HG02678 (cell line): ENCODE data around the gene PDZRN3.
"Not testable (repeated sequence)": the region's sequence is repeated elsewhere in the genome, so short reads cannot be mapped to it uniquely, and the experiment has no call there.

Experiments used
- ATAC-seq: cut with Tn5 transposase; IDR thresholded peaks from one replicate; pipeline ENCODE4 v1.9.1; 2021; ENCODE audit warnings: mild to moderate bottlenecking, moderate library complexity; ENCODE audit not compliant: unreplicated experiment

PDZRN3 gene

GRCh38 chr3:73597476-73597875 lies 27.3 kb downstream of the PDZRN3 start:
- ATAC-seq, result no peak

GRCh38 chr3:73592154-73593144 lies 32.3 kb downstream of the PDZRN3 start:
- no peak for ATAC-seq

DNA sequence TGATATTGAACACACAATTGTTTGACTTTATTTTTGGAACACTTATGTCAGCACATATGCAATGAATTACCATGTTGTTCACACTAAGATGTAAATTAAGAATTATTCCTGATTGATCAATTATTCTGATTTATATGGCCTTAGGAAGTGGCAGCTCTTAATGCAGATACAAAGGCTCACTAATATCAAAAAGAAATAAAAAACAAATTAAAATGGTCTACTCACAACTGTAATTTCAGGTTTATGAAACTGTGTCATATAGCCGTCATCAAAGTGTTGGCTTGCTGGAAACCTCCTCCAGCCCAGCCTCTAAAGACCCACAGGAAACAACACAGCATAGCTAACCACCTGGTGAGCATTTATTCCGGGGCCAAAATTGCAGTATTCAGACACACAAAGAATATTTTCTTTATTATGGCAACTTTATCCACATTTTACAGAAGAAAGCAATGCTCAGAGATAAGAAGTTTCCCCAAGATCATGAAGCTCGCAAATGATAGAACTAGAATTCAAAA lies 33.4 kb downstream of the PDZRN3 start:
- ATAC-seq, result no peak

DNA sequence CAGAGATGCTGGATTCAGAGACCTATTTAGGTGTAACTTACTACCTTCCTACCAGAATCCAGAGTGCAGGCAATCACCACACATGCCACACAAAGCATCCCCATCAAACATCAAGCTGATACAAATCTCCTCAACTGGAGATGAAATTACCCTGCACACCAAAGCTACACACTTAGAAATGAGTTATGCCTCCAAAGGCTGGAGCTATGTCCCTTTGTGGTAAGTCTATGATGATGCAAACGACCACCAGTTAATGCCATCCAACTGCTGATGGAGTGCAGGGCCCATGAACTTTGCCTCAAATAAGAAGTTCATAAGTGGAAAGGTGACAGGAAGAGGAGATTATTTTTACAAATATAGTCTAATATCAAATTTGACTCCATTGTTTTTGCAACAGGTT lies 38.1 kb downstream of the PDZRN3 start:
- no peak for ATAC-seq

- ATAC-seq, result no peak
These were observed 38.6 kb downstream of the PDZRN3 start for GRCh38 chr3:73586190-73586589.

DNA sequence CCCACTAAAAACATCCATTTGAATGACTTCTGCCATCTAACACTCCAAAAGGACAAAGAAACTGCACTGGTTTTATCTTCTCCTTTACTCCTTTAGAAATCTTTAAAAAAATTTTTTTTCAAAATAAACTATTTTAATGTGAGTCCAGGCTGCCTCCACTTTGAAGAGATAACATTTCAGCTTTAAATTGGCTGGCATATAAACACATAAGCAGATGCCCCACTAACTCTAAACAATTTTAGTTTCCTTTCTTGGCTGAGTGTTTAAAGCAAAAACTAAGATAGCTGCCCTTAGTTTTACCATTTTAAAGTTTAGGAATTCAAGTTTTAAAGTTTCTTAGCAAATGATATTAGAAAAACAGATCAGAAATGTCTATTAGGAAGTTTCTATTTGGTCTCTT lies 39.9 kb downstream of the PDZRN3 start:
- no peak for ATAC-seq

DNA sequence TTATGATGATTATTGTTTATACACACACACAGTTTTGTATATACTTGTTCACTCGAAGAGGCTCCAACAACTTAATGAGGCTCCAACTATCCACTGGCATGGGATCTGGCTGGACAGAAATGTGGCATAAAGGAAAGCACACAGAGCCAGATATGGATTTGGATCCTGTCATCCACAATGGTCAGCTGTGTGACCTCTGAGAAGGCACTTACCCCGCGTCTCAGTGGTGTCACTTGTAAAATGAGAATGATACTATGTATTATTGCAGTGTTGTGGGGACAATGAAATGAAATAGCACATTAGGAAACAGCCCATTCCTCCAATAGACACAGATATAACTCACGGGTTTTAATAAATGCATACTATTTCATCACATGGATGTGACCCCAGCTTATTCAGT lies 42.2 kb downstream of the PDZRN3 start:
- no peak for ATAC-seq

DNA sequence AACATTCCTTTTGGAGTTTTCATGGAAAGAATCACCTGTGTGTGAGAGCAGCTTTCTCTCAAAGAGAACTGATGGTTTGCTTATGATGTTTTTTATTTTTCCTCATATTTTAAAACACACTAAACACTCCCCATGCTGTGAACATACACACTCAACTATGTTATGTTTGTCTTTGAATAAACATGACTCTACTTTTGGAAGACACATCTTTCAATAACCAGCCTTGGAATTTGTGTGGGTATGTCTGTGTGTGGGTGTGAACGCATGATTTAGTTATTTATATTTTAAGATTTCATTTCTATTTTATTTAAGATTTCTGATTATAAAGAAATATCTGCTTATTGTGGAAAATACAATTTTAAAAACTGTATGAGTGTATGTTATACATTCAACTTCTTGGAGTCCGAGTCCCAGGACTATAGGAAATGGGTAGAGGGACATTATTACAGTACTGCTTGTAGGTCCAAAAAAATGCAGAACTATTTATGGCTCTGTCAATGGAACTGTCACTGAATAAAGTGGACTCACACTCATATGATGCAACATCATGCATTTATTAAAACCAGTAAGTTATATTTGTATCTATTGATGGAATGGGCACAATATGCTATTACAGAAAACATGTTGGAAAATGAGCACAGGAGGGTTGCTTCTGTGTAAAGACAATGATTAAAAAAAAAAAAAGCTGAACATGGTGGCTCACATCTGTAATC lies 43.5 kb downstream of the PDZRN3 start:
- no peak for ATAC-seq

DNA sequence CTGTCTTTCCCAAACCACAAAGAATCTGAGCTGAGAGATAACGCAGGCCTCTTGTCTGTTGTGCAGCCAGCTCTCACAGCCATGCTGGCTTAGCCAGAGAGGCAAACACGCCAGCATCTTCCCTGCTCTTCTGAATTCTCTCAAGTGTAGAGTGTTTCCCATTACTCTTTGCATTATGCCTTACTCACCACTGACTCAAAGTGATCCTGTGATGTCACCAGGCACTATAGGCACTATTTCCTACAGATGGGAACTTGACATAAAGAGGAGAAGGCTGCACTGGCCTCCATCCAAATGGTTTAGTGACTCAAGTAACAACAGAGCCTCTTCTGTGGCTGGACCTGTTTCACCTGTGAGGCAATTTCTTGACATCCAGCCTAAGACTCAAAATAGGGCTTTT lies 44.4 kb downstream of the PDZRN3 start:
- no peak for ATAC-seq

DNA sequence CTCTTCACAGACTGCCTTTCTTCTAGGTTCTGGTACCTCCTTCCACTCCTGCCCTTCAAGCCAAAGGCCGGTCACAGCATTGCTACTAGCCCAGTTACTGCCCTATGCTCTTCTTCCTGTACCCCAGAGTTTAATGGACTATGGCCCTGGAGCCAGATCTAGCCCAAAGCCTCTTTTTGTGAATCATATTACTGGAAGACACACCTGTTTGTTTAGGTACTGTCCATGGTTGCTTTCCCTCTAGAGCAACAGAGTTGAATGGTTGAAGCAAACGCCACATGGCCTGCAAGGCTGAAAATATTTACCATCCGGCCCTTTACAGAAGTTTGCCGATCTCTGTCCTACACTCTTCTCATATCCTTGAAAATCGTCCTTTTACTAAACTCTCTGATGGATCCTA lies 47.0 kb downstream of the PDZRN3 start:
- ATAC-seq, result no peak

GRCh38 chr3:73576999-73577461 lies 47.7 kb downstream of the PDZRN3 start:
- ATAC-seq, result no peak

DNA sequence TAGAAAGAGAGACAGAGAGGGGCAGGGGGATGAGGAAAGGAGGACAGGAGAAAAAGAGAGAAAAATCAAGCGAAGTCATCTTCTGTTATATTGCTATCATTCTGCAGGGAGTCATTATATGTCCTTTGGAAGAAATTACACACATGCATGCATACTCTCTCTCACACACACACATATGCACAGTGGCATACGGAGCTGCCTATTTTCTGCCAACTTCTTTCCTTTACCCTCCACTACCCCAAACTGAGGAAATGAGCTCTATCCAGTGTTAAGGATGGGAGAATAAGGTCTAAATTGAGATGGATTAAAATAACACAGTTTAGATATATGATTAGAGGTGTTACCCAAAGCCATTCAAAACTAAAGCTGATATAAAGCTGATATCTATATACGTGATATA lies 48.8 kb downstream of the PDZRN3 start:
- ATAC-seq, result no peak

- ATAC-seq, result no peak
These were observed 49.2 kb downstream of the PDZRN3 start for GRCh38 chr3:73575519-73575918.

DNA sequence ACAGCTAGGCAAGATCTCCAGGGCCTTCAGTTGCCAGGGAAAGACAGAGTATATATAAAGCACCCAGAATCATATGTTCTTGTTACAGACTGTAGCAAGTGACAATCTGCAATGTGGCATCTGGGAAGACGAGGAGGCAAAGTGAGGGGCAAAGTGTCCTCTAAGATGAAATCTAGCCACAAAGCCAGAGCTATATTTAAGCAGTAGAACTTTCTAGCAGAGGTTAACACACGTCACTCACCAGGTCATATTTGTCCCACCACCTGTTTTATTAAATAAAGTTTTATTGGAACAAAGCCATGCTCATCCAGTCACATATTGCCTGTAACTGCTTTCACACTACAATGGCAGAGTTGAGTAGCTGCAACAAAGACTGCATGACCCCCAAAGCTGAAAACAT lies 51.5 kb downstream of the PDZRN3 start:
- ATAC-seq, result no peak

DNA sequence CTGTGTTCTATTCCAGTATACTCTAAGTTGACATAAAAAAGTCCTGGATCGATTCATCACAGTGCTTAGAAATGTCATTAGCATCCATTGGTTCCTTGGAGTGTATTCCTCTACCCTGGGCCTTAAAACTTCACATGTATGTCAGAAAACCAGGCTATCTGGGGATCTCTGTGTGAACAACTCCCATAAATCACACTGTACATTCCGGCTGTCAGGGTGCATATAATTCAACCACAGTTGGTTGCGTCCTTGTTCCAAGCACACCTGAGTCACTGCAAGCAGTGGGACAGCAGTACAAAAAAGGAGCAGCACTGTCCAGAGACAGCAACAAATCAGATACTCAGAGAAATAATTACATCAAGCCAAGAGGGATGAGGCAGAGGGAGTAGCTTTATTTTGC lies 52.4 kb downstream of the PDZRN3 start:
- ATAC-seq, result no peak

DNA sequence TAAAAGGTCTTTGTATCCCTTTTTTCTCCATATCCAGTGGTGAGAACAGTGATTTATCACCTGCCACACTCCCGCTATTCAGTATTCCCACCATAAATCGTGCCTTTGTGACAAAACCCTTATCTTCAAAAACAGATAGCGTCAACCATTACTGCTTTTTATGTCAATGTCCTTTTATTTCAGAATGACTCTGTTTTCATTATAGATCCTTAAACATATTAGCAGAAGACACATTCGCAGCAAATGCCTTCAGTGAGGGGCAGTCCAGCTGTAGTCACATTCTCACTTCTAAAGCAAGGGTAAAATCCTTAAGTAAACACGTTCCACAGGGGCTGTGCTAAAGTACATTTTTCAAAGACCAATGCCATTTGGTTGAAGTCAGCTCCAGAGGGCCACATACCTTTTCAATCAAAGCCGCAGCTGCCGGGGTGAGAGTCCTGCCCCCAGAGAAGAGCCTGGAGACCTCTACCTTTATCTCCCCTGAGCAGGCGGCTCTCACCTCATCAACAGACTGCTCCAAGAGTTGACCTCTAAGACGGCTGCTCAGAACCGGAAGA lies 53.4 kb downstream of the PDZRN3 start:
- no peak for ATAC-seq

DNA sequence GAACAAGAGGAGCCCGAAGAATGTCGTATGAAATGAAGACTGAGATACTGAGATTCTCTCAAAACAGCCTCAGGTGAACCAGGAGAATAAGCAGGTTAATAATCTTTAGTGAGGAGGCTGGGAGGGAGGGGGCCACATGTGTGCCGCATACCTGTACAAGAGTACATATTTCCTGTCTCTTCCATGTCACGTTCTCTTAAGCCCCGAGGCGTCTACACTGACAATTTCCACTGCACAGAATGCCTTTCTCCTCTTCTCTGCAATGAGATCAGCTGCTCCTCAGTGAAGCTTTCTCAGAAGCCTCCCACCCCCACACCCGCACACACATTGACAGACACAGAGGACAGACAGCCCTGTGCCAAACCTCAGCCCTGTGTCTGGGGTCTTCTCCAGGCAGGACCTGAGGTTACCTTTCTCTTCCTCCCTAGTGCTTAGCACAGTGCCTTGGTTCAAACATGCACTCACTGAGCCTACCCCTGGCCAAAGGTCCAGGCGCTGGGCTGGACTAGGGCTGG lies 55.4 kb downstream of the PDZRN3 start:
- no peak for ATAC-seq

GRCh38 chr3:73568371-73568862 lies 56.3 kb downstream of the PDZRN3 start:
- ATAC-seq, result no peak

DNA sequence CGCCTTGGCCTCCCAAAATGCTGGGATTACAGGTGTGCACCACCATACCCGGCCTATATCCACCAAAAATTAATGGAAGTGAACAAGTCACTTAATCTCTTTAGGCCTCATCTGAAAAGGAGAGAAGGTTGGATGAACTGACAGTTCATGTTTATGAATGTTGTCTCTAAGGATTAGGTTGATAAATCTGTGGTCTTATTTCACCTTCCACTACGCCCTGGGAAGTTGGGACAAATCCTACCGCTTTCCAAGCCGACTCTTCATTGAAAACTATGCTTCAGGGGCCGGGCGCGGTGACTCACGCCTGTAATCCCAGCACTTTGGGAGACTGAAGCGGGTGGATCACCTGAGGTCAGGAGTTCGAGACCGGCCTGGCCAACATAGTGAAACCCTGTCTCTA lies 59.4 kb downstream of the PDZRN3 start:
- not testable (repeated sequence) for ATAC-seq

DNA sequence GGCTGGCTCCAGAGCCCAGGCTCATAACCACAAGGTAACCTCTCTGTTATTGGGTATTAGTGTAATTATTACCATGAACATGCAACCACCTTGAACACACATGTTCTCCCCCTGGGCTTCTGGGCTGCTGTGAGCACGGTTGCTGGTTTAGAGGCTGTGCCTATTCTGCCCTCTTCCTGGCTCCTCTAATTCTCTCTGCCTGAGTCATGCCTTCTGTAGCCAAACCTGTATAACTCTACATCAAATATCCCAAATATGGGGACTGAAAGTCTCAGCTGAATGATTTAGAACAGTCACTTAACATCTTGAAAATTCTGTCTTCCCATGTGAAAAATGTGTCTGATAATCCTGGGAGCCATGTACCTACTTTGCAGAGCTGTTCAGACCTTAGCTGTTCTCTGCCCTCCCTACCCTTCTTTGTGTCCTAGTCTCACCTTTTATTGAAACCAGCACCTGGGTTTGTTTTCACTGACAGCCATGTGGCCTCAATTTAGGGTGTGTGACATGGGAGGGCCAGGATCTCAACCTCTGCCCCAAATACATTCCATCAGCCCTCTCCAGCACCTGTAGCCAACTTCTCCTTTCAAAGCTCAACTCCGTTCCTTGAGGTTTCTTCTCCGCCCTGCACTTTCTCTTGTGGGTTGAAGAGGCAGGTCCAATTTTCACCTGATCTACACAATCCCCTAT lies 60.7 kb downstream of the PDZRN3 start:
- no peak for ATAC-seq
